Adrenal gland (tissue), 5 donors: ENCODE data around the gene CRK.

Experiments used
- CTCF ChIP-seq, 6 experiments: fragments of 450-650 bp in 4 of 6; fragments of 200-600 bp in 2 of 6; sonication (generic) in 1 of 6; IDR thresholded peaks; 1 replicate in 5 of 6; 2 replicates in 1 of 6; pipeline versions ENCODE4 v1.5.1 to v1.8.0; 2016 to 2021; ENCODE audit warnings: antibody characterized with exemption in 6 of 6, mild to moderate bottlenecking in 2 of 6, moderate library complexity in 1 of 6
- POLR2A ChIP-seq, 2 donors: fragments of 450-650 bp; IDR thresholded peaks; one replicate each; pipeline ENCODE4 v1.6.1; 2017; ENCODE audit warnings: antibody characterized with exemption in 2 of 2, mild to moderate bottlenecking in 2 of 2, moderate library complexity in 1 of 2
- donor health status: DM: no; HTN: no; CAD: no.

- TF ChIP-seq POLR2A (IDR thresholded peaks at IDR 0.05), result no peak
- TF ChIP-seq CTCF (IDR thresholded peaks at IDR 0.05), result no peak
These were observed 34.6 kb downstream of the CRK start for GRCh38 chr17:1421470-1421869.
